DND-41 (cell line): Measurements from ENCODE around the gene FRK.

Source experiments
- EZH2 ChIP-seq: IDR thresholded peaks from 3 replicates; pipeline ENCODE4 v1.6.1; 2012; ENCODE audit warnings: borderline replicate concordance, low read depth, mild to moderate bottlenecking, moderate library complexity, low read length, inconsistent platforms; ENCODE audit not compliant: severe bottlenecking
- TF ChIP-seq, protein P1 (sequence below): IDR thresholded peaks from 2 replicates; pipeline ENCODE4 v1.5.1; 2012; ENCODE audit warnings: borderline replicate concordance, low read length, moderate library complexity, mild to moderate bottlenecking; ENCODE audit not compliant: poor library complexity, severe bottlenecking; ENCODE audit errors: extremely low read depth

DNA sequence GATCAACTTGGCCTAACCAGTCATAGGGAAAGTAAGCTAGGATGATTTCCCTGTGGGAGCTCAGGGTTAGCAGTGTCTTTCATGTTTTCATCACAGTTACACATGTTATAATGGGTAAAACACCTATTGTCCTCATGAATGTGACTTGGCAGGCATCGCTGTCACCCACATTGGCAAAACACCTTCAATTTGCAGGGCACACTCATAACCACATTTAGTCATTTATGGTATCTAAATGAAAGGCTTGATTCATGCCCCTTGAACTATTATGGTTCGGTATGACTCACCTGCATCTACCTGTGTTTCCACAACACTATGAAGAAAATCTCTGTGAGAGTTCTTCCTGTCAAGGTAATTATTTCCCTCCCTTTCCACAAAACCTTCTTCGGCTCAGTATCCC is 49.2 kb downstream of the FRK start:
- TF ChIP-seq, protein P1, sequence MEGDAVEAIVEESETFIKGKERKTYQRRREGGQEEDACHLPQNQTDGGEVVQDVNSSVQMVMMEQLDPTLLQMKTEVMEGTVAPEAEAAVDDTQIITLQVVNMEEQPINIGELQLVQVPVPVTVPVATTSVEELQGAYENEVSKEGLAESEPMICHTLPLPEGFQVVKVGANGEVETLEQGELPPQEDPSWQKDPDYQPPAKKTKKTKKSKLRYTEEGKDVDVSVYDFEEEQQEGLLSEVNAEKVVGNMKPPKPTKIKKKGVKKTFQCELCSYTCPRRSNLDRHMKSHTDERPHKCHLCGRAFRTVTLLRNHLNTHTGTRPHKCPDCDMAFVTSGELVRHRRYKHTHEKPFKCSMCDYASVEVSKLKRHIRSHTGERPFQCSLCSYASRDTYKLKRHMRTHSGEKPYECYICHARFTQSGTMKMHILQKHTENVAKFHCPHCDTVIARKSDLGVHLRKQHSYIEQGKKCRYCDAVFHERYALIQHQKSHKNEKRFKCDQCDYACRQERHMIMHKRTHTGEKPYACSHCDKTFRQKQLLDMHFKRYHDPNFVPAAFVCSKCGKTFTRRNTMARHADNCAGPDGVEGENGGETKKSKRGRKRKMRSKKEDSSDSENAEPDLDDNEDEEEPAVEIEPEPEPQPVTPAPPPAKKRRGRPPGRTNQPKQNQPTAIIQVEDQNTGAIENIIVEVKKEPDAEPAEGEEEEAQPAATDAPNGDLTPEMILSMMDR, result no peak
- no peak for TF ChIP-seq EZH2
